ENCODE data around the gene TESK1. TPM values are rescaled to one million over a fixed set of nuclear protein-coding genes. Genes with fewer than 3 reads are reported as not detected.

TESK1 gene
- total RNA-seq, 1 experiment from 2014 or later, result 31.9 TPM

GRCh38 chr9:35563791-35564197, 41.3 kb upstream of the TESK1 start:
- H3K27me3 ChIP-seq (replicated peaks; ENCODE audit: insufficient read depth, low read depth, low read length, poor library complexity), result no peaks in the 10 kb centered on the region
- TF ChIP-seq EZH2 (IDR thresholded peaks at IDR 0.05; ENCODE audit: borderline replicate concordance, low read depth, low read length, poor library complexity, severe bottlenecking) (no peak), CTCF (conservative IDR thresholded peaks at IDR 0.05; ENCODE audit: low read depth, low read length) (no peak)
- H3K4me1 ChIP-seq (ENCODE audit: insufficient read depth, low read length, poor library complexity, severe bottlenecking), result no peaks in the 10 kb centered on the region
- POLR2A ChIA-PET (ENCODE audit: low non-redundant PET), result no interaction called here
- H3K27ac ChIP-seq (ENCODE audit: low read depth, low read length, poor library complexity, severe bottlenecking), result no peak overlapping the region
- no peaks in the 10 kb centered on the region for H3K9me3 ChIP-seq (ENCODE audit: low read depth, low read length, poor library complexity, severe bottlenecking)
- H3K4me3 ChIP-seq (ENCODE audit: low read depth, low read length, poor library complexity, severe bottlenecking), result no peak overlapping the region
- BruUV-seq (replicated peaks), result no TSS peak
- no peak for DNase-seq (ENCODE audit: low spot score)
- intact Hi-C loops (cut with micrococcal nuclease; ENCODE audit: unreplicated experiment), result no loop called here
- CTCF ChIA-PET, result no interaction called here
- H3K36me3 ChIP-seq (ENCODE audit: insufficient read depth, low read length, poor library complexity, severe bottlenecking), result no peaks in the 10 kb centered on the region

- POLR2A ChIA-PET (ENCODE audit: low non-redundant PET), result no interaction called here
- Histone ChIP-seq H3K36me3 (ENCODE audit: insufficient read depth, low read length, poor library complexity, severe bottlenecking) (no peaks in the 10 kb centered on the region), H3K4me1 (ENCODE audit: insufficient read depth, low read length, poor library complexity, severe bottlenecking) (no peaks in the 10 kb centered on the region), H3K27ac (ENCODE audit: low read depth, low read length, poor library complexity, severe bottlenecking) (no peak overlapping the region), H3K4me3 (ENCODE audit: low read depth, low read length, poor library complexity, severe bottlenecking) (no peak overlapping the region), H3K27me3 (replicated peaks; ENCODE audit: insufficient read depth, low read depth, low read length, poor library complexity) (no peaks in the 10 kb centered on the region), H3K9me3 (ENCODE audit: low read depth, low read length, poor library complexity, severe bottlenecking) (no peaks in the 10 kb centered on the region)
- CTCF ChIA-PET, result no interaction called here
- DNase-seq (ENCODE audit: low spot score), result no peak
- no TSS peak for BruUV-seq (replicated peaks)
- intact Hi-C loops (cut with micrococcal nuclease; ENCODE audit: unreplicated experiment), result no loop called here
- no peak for TF ChIP-seq CTCF (conservative IDR thresholded peaks at IDR 0.05; ENCODE audit: low read depth, low read length)
- TF ChIP-seq EZH2 (IDR thresholded peaks at IDR 0.05; ENCODE audit: borderline replicate concordance, low read depth, low read length, poor library complexity, severe bottlenecking), result no peak
Observed at GRCh38 chr9:35564658-35565061, 40.4 kb upstream of the TESK1 start.

- no peaks in the 10 kb centered on the region for H3K27me3 ChIP-seq (replicated peaks; ENCODE audit: insufficient read depth, low read depth, low read length, poor library complexity)
- CTCF ChIA-PET, result no interaction called here
- no peak overlapping the region for H3K4me3 ChIP-seq (ENCODE audit: low read depth, low read length, poor library complexity, severe bottlenecking)
- POLR2A ChIA-PET (ENCODE audit: low non-redundant PET), result no interaction called here
- H3K36me3 ChIP-seq (ENCODE audit: insufficient read depth, low read length, poor library complexity, severe bottlenecking), result no peaks in the 10 kb centered on the region
- BruUV-seq (replicated peaks), result no TSS peak
- no peak for DNase-seq (ENCODE audit: low spot score)
- no peak overlapping the region for H3K27ac ChIP-seq (ENCODE audit: low read depth, low read length, poor library complexity, severe bottlenecking)
- no peaks in the 10 kb centered on the region for H3K4me1 ChIP-seq (ENCODE audit: insufficient read depth, low read length, poor library complexity, severe bottlenecking)
- intact Hi-C loops (cut with micrococcal nuclease; ENCODE audit: unreplicated experiment), result no loop called here
- no peaks in the 10 kb centered on the region for H3K9me3 ChIP-seq (ENCODE audit: low read depth, low read length, poor library complexity, severe bottlenecking)
- TF ChIP-seq EZH2 (IDR thresholded peaks at IDR 0.05; ENCODE audit: borderline replicate concordance, low read depth, low read length, poor library complexity, severe bottlenecking) (no peak), CTCF (conservative IDR thresholded peaks at IDR 0.05; ENCODE audit: low read depth, low read length) (no peak)
Observed at GRCh38 chr9:35566417-35566816, 38.6 kb upstream of the TESK1 start.
